GM23338 (cell line): Measurements from ENCODE around the gene CCDC183. TPM values are rescaled to one million over a fixed set of nuclear protein-coding genes. Genes with fewer than 3 reads are reported as not detected.
"Not testable (repeated sequence)": the region's sequence is repeated elsewhere in the genome, so short reads cannot be mapped to it uniquely, and the experiment has no call there.

Source experiments
- ATAC-seq: fragments of 200-7000 bp; cut with Tn5 transposase; 3 replicates; pipeline ENCODE4 v1.9.1; 2020
- DNase-seq: peaks from one replicate; pipeline ENCODE4 v3.0.0-alpha.2; 2015; ENCODE audit warnings: low spot score
- H2AFZ ChIP-seq: fragments of 200-600 bp; sonication (generic); 2 replicates; pipeline ENCODE4 v1.8.0; 2016; ENCODE audit warnings: antibody characterized with exemption, mild to moderate bottlenecking, moderate library complexity
- H3F3A ChIP-seq: fragments of 200-600 bp; sonication (generic); replicated peaks from 2 replicates; pipeline ENCODE4 v1.8.0; 2017; ENCODE audit warnings: antibody characterized with exemption, mixed run types, low read depth
- H3K27ac ChIP-seq: fragments of 200-600 bp; sonication (generic); 2 replicates; pipeline ENCODE4 v1.6.1; 2016; ENCODE audit warnings: low read depth
- H3K27me3 ChIP-seq: fragments of 200-600 bp; sonication (generic); 2 replicates; pipeline ENCODE4 v1.8.0; 2016; ENCODE audit warnings: mild to moderate bottlenecking, mixed run types, moderate library complexity; ENCODE audit not compliant: insufficient read depth
- H3K36me3 ChIP-seq: fragments of 200-600 bp; sonication (generic); 2 replicates; pipeline ENCODE4 v1.8.0; 2016; ENCODE audit warnings: mild to moderate bottlenecking; ENCODE audit not compliant: insufficient read depth
- H3K4me1 ChIP-seq: fragments of 200-600 bp; sonication (generic); 2 replicates; pipeline ENCODE4 v1.8.0; 2016; ENCODE audit warnings: mild to moderate bottlenecking, moderate library complexity; ENCODE audit not compliant: insufficient read depth
- H3K4me2 ChIP-seq: fragments of 200-600 bp; sonication (generic); 2 replicates; pipeline ENCODE4 v1.7.1; 2017; ENCODE audit warnings: mixed run types
- H3K4me3 ChIP-seq: fragments of 200-600 bp; sonication (generic); 2 replicates; pipeline ENCODE4 v1.6.1; 2016; ENCODE audit warnings: mixed run types
- H3K79me2 ChIP-seq: fragments of 200-600 bp; sonication (generic); replicated peaks from 2 replicates; pipeline ENCODE4 v1.8.0; 2017; ENCODE audit warnings: mild to moderate bottlenecking; ENCODE audit not compliant: insufficient read depth
- H3K9me2 ChIP-seq: fragments of 200-600 bp; sonication (generic); 2 replicates; pipeline ENCODE4 v1.8.0; 2017; ENCODE audit not compliant: insufficient read depth
- H4K20me1 ChIP-seq: fragments of 200-600 bp; sonication (generic); replicated peaks from 2 replicates; pipeline ENCODE4 v1.8.0; 2017; ENCODE audit warnings: mild to moderate bottlenecking; ENCODE audit not compliant: insufficient read depth
- H3K27ac Mint-ChIP-seq: 2 replicates; pipeline ENCODE4 v1.8.0; 2020; ENCODE audit warnings: inconsistent platforms, mild to moderate bottlenecking, moderate library complexity, mixed read lengths
- H3K27me3 Mint-ChIP-seq: 3 replicates; pipeline ENCODE4 v1.8.0; 2022; ENCODE audit warnings: low read depth, mild to moderate bottlenecking, moderate library complexity, mixed read lengths, inconsistent platforms; ENCODE audit not compliant: insufficient read depth, poor library complexity
- H3K36me3 Mint-ChIP-seq: 3 replicates; pipeline ENCODE4 v1.8.0; 2021; ENCODE audit warnings: low read depth, mild to moderate bottlenecking, inconsistent platforms, moderate library complexity, mixed read lengths
- H3K4me1 Mint-ChIP-seq: 3 replicates; pipeline ENCODE4 v1.8.0; 2020; ENCODE audit warnings: mild to moderate bottlenecking, inconsistent platforms, mixed read lengths
- H3K4me3 Mint-ChIP-seq: 3 replicates; pipeline ENCODE4 v1.8.0; 2021; ENCODE audit warnings: moderate library complexity, mild to moderate bottlenecking, inconsistent platforms, mixed read lengths
- H3K9me3 Mint-ChIP-seq: 3 replicates; pipeline ENCODE4 v1.8.0; 2020; ENCODE audit warnings: moderate library complexity, mild to moderate bottlenecking, inconsistent platforms, mixed read lengths
- CREB1 ChIP-seq: fragments of 250-450 bp; sonication (Bioruptor Pico); IDR thresholded peaks from 2 replicates; pipeline ENCODE4 v1.5.0; 2020; ENCODE audit warnings: low read depth, mild to moderate bottlenecking, moderate library complexity
- ETS1 ChIP-seq: IDR thresholded peaks from 2 replicates; pipeline ENCODE4 v1.6.1; 2016; ENCODE audit warnings: antibody characterized with exemption
- JUNB ChIP-seq: IDR thresholded peaks from one replicate; pipeline ENCODE4 v1.6.1; 2016; ENCODE audit warnings: antibody characterized with exemption; ENCODE audit not compliant: unreplicated experiment
- NANOG ChIP-seq: IDR thresholded peaks from 2 replicates; pipeline ENCODE4 v1.6.1; 2016; ENCODE audit warnings: antibody characterized with exemption, borderline replicate concordance
- REST ChIP-seq: IDR thresholded peaks from one replicate; pipeline ENCODE4 v1.6.1; 2018; ENCODE audit warnings: antibody characterized with exemption; ENCODE audit not compliant: unreplicated experiment
- polyA plus RNA-seq: library from polyadenylated mRNA; unstranded; fragments of >200 nt; fragmentation: Nextera tagmentation; extraction: Ambion mirVana; gene quantifications from 2 replicates; pipeline ENCODE4 v1.2.1, GENCODE V29; 2016
- total RNA-seq: library from RNA; depleted of rRNA; stranded (reverse); fragments of >200 nt; shearing (Covaris generic); gene quantifications from 2 replicates; pipeline ENCODE4 v1.2.3, GENCODE V29; 2014

CCDC183 gene
- total and polyA plus RNA-seq, 2 experiments from 2014 or later = 1.1 to 1.2 TPM

- Histone ChIP-seq H3K79me2 (0 out of 2 replicates have a peak, but pooled peaks cover 4% of the 10 kb centered on the region), H4K20me1 (peaks cover 14% of the 10 kb centered on the region), H3K9me2 (no peaks in the 10 kb centered on the region), H3K4me1 (peaks cover 16% of the 10 kb centered on the region), H3K4me2 (no peak overlapping the region), H3K4me3 (no peak overlapping the region), H2AFZ (no peak overlapping the region), H3K27me3 (peaks cover 13% of the 10 kb centered on the region), H3K27ac (no peak overlapping the region), H3F3A (0 out of 2 replicates have a peak, but pooled peaks cover 6% of the 10 kb centered on the region), H3K36me3 (no peaks in the 10 kb centered on the region)
- DNase-seq (no peak), ATAC-seq (no peak)
- peaks cover 8% of the 10 kb centered on the region; the same call in 2 of the 3 replicates for H3K36me3 Mint-ChIP-seq
- no peaks in the 10 kb centered on the region for H3K9me3 Mint-ChIP-seq
- no peak overlapping the region for H3K27ac Mint-ChIP-seq
- peaks cover 25% of the 10 kb centered on the region for H3K27me3 Mint-ChIP-seq
- TF ChIP-seq ETS1 (no peak), JUNB (no peak), NANOG (no peak), REST (no peak), CREB1 (CRISPR knock-in tag) (no peak)
- no peak overlapping the region; the same call in 2 of the 3 replicates for H3K4me3 Mint-ChIP-seq
- peaks cover 30% of the 10 kb centered on the region for H3K4me1 Mint-ChIP-seq
Measured at GRCh38 chr9:136795000-136795348, 1.2 kb upstream of the CCDC183 start.

GRCh38 chr9:136796775-136797347, 723 bp downstream of the CCDC183 start:
- not testable (repeated sequence) for H3K27ac Mint-ChIP-seq, H3K36me3 Mint-ChIP-seq, H3K27ac ChIP-seq, H3K9me2 ChIP-seq, H2AFZ ChIP-seq, H3K4me3 ChIP-seq, H3K36me3 ChIP-seq, H3K9me3 Mint-ChIP-seq, ATAC-seq, H3K79me2 ChIP-seq
- Histone ChIP-seq H3K27me3 (peaks cover 13% of the 10 kb centered on the region), H3K4me1 (peaks cover 21% of the 10 kb centered on the region), H4K20me1 (peaks cover 14% of the 10 kb centered on the region), H3K4me2 (peak overlapping the region; percentile 51; the same call in 1 of the 2 replicates), H3F3A (peaks cover 16% of the 10 kb centered on the region; the same call in 1 of the 2 replicates)
- Mint-ChIP-seq H3K27me3 (peaks cover 30% of the 10 kb centered on the region), H3K4me3 (peak overlapping the region; percentile 1; the same call in 1 of the 3 replicates), H3K4me1 (peaks cover 30% of the 10 kb centered on the region)
- DNase-seq = peak; percentile 23
